Endothelial cell of hepatic sinusoid (primary cell): ENCODE measurements around the gene PRAC1.

Source experiments
- in situ Hi-C: cut with HindIII; loops from 2 replicates; pipeline ENCODE4 v1.10.0; 2017; ENCODE audit warnings: low sequenced_read_pairs

PRAC1 gene

GRCh38 chr17:48715496-48716399 lies 6.6 kb downstream of the PRAC1 start:
- in situ Hi-C loops = loop anchor here (5.0 kb wide), 1 partner anchor 93 kb away; no protein-coding TSS in a partner anchor

DNA sequence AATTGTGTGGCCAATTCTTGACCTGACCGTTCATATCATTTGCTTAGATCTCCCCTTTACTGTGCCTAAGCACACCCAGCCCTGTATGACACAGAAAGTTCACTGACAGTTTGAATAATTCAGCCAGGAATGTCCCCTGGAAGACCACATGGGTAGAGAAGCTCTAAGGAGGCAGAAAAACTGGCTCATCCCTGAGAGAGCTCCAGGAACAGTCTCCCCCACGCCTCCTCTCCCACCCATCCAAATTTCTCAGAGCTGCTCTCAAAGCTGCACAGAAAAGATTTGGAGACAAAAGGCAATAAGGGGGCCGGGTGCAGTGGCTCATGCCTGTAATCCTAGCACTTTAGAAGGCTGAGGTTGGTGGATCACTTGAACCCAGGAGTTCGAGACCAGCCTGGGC lies 11.2 kb downstream of the PRAC1 start:
- in situ Hi-C loops = no loop called here

DNA sequence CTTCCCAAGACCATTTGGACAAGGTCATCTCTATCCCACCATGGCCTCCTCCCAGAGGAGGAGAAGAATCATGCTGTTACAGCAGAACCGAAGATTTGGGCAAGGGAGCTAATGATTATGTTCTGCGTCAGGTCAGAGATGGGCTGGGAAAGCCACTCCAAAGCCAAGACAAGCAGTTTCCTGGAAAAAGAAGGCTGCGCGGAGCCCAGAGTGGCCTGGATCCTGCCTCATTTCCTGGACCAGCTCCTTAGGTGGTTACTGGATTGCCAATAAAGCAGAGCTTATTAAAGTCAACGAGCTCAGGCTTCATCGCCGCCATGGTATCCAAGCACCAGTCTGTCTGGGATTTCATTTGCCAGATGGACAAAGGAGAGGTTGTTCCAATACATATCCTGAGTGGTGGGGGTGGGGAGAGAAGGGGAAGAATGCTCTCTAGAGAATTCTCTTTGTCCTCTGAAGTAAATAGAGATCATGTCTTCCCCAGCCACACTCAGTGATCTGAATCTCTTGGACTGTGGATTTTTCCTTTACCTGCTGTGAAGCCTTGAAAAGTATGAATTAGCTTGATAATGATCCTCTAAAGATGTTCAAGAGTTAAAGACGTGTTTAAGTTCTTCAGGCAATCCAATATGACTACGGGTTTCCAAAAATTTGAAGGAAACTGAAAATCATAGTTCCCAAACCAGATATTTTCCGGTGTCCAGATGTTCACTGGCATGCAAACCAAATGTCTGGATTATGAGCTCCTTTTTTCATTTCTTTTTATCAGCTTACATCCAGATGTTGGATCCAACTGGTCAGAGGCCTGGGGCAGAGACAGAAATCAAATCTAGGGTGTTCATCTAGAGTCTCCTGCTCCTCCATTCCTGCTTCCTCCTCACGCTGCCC lies 17.7 kb downstream of the PRAC1 start:
- in situ Hi-C loops = no loop called here

DNA sequence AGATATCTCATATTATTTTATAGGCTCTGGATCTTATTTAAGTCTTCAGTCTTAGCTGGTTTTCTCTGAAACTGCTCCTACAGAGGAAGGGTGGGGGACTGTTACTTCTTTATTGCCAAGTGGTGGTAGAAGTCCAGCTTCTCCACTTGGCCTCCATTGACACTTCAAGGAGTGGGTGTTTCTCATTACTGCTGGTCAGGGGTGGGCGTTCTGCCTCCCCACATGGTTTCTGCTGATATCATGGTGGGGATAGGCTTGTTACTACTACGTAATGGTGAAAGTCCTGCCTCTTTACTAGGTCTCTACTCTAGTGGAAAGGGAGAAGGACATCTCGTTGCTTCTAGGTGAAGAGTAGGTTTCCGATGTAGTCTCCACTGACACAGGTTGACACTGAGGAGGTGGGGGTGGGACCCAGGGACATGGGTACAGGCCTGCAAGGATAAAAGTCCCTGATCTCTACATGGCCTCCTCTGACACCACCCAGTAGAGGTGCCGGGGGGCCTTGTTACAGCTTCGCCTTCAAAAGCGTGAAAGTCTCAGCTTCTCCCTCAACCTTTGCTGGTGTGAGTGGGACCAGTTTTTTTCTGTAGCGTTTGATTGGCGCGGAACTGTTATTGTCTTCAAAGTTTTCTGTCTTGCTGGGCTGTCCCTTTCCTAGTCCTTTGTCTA lies 20.3 kb downstream of the PRAC1 start:
- in situ Hi-C loops = no loop called here

GRCh38 chr17:48693178-48693577 lies 29.1 kb downstream of the PRAC1 start:
- in situ Hi-C loops = no loop called here

- in situ Hi-C loops = no loop called here
These were observed 30.3 kb downstream of the PRAC1 start for GRCh38 chr17:48692049-48692448.

DNA sequence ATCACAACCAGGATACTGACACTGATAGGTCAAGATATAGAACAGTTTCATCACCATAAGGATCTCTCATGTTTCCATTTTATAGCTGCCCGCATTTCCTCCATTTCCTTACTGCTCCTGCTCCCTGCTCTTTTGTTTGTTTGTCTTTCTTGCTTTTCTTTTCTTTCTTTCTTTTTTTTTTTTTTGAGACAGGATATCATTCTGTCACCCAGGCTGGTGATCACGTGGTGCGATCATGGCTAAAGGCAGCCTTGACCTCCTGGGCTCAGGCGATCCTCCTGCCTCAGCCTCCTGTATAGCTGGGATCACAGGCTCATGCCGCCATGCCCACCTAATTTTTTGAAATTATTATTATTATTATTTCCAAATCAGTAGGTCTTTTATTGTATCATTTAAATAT lies 31.7 kb downstream of the PRAC1 start:
- in situ Hi-C loops = no loop called here

DNA sequence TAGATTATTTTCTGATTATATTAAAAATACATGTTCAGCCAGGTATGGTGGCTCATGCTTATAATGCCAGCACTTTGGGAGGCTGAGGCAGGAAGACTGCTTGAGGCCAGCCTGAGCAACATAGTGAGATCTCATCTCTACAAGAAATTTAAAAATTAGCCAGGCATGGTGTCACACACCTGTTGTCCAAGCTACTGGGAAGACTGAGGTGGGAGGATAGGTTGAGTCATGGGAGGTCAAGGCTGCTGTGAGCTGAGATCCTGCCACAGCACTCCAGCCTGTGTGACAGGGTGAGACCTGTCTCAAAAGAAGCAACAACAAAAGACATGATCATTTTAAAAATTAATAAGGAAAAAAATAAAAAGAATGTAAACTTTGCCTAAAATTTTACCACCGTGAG lies 40.7 kb downstream of the PRAC1 start:
- in situ Hi-C loops = no loop called here

DNA sequence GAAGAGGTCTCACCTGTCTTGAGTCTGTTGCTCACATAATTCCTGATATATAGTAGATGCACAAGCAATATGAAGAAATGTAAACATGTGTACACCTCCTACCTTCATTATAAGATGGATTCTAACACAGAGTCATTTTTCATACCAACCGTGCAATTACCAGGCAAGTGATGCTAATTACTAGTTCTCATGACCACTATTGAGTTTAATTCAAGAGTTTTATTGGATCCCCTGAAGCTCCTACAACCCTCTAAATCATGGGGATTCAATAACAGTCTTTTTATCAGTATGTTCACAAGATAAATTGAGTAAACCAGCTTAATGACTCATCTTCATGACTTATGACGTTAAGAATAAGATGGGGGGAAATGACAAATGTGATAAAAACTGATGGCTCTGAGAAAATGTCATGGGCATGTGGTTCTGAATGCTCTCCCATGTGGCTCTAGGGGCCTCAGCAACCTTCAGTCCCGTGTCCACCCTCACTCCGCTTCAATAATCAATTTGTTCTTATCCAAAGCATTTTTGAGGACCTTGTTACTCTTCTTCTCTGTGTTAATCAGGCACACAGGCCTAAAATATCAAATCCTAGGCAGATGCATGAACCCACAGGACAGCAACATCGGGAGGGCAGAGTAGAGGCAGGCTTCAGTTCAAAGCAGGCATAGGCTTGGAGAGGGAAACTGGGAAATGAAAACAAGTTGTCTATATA lies 42.8 kb downstream of the PRAC1 start:
- in situ Hi-C loops = loop anchor here (5.0 kb wide), 1 partner anchor 73 kb away; no protein-coding TSS in a partner anchor

DNA sequence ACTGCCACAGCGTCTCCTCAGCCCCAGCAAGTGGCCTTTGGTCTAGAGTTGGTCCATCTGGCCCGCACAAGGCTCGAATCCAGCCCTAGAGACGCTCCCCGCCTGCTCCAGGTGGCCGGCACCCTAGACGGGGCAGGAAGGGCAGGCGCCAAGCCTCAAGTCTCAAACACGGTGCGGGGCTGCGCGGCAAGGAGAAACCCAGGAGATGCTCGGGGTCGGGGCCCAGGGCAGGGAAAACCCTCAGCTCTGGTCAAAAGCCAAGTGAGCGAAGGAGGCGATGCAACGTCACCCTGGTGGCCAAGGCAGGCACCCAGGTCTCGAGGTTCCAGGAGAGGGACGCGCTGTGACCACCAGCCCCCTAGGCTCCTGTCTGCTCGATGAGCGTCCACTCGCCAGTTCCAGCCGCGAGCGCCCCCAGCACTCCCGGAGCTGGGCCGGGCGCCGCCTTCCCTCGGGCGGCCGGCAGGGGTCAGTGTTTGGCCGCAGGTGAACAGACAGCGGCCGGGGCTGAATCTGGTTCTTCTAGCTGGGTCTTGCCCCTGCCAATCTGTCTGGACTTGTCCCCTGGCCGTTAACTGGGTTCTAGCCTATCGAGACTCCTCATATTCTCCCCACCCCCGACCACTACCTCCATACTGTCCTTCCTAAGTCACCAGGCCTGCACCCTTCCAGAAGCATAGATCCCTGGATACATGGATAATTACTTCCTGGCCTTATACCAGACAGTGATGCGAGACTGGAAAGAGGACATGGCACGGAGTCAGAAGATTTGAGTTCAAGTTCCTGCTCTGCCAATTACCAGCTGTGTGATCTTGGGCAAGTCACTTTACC lies 44.0 kb downstream of the PRAC1 start:
- in situ Hi-C loops = loop anchor here (5.0 kb wide), 1 partner anchor 74 kb away; no protein-coding TSS in a partner anchor

DNA sequence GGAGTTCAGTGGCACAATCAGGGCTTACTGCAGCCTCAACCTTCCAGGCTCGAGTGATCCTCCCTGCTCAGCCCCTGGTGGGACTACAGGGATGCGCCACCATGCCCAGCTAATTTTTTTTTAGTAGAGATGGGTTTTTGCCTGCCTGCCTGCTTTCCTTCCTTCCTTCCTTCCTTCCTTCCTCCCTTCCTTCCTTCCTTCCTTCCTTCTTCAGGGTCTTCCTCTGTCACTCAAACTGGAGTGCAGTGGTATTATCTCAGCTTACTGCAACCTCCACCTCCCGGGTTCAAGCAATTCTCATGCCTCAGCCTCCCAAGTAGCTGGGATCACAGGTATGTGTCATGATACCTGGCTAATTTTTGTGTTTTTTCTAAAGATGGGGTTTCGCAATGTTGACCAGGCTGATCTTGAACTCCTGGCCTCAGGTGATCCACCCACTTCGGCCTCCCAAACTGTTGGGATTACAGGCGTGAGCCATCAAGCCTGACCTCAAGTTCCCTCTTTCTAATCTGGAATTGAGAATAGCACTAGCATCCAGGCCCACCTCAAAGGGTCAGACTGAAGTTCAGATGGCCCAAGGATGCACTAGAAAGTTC lies 45.3 kb downstream of the PRAC1 start:
- in situ Hi-C loops = loop anchor here (5.0 kb wide), 1 partner anchor 75 kb away; no protein-coding TSS in a partner anchor

- in situ Hi-C loops = no loop called here
These were observed 50.0 kb downstream of the PRAC1 start for GRCh38 chr17:48672340-48672739.
